Stimulated activated CD4-positive, alpha-beta T cell treated with anti-CD3 and anti-CD28 coated beads, Interleukin-15, amount 100 ng/mL, for 48 hours (primary cell): Measurements from ENCODE around the gene SCYGR4.

Experiments
- DNase-seq, 2 donors: peaks; one replicate each; pipeline ENCODE4 v3.0.0-alpha.2; 2020; ENCODE audit warnings: low read depth in 2 of 2

The SCYGR4 gene

DNA sequence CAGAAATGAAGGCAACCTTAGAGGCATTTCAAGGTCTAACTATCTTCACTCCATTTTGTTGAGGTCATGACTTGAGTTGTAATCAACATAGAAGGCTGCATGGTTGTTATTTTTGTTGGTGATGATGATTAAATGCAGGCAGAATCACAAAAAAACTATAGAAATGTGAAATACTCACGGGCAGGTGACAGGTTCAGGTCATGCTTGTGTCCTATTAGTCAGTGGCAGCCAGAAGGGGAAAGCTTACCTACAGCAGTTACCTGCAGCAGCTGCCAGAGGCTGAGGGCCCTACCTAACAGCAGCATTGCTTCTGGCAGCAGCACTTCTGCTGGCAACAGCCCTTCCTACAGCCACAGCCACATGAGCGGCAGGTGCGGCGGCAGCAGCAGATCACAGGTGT lies 3.1 kb upstream of the SCYGR4 start:
- no peak for DNase-seq

DNA sequence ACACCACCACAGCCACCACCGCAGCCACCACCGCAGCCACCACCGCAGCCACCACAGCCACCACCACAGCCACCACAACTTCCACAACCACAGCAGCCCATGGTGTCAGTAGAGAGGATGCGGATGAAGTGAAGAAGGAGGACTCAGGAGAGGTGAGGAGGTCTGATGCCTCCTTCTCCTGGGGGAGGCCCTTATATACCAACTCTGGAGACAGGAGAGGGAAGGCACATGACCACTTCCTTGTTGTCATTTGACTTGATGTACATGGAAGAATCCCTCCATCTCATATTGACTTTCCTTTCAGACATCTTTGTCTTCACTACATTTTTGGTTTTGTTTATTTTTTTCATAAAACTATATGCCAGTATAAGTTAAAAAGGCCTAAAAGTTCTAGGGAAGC lies 2.6 kb upstream of the SCYGR4 start, which contains the start of gene SCYGR3:
Gene SCYGR3, minus strand, starts transcription at position 101 of the 400 bp plus-strand sequence. Its CDS starts 0 bp downstream, at position 101.
- DNase-seq = no peak

DNA sequence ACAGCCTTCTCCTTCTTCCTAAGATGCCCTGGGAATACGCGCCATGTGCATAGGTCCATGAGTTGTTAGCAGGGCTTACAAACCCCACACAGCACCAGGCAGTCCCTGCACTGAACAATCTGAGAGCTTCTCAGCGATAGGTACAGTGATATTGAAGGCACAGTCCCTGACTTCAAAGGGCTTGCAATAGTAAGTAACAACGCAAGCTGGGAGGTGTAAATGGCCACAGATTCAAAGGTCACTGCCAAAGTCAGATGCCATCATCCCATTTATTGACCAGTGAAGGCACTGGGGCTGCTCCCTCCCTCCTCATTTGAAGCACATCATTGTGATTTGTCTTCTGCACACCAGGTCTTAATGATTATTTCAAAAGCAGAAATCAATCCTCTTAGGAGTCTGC lies 2.1 kb upstream of the SCYGR4 start:
- DNase-seq = no peak

DNA sequence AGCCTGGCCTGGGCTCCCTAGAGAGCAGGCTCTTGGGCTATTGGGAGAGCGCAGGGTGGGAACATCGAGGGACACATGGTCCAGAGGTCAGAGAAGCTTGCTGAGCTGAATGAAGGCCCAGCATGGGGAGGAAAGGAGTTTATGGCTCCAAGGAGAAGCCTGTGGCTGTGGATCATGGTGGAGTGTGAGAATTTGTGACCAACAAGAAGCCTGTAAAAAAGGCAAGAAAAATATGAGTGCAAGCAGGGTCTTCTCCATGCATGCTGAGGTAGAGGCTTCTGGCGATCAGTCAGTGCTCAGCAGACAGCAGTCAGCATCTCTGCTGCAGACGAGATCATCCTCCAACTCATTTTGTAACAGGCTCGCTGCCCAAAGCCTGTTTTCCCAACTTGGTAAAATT lies 1.4 kb upstream of the SCYGR4 start:
- no peak for DNase-seq

DNA sequence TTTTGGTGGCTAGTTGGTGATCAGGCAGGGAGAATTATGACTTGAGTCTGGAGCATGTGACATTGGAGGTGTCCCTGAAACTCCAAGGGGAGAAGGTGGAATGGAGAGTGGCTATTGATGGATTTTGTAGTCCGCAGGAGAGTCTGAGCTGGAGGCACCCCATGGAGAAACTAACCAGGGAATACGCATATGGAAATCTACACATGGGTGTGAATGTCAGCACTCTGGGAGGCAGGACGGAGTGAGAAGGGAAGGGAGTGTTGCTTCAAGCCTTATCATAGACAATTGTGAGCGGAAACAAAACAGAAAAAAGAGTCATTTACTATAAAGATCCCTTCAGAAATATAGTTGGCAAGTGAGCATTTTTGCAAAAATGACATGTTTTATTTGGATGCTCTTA lies 667 bp upstream of the SCYGR4 start:
- DNase-seq = no peak

DNA sequence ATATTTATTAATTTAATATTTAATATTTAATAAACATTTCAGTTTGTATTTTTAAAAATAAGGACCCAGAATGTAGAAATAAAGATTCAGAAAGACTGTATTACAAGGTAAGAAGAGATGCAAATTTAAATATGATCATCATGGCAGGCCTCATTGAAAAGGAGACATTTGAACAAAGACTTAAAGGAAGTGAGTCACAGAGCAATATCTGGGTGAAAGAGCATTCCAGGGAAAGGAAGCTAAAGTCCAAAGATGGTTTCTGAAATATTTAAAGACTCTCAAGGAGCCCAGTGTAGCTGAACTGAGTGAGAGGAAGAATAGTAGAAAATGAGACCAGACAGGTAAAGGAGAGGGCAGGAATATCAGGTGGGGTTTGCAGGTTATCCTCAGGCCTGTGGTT lies 5.9 kb downstream of the SCYGR4 start:
- no peak for DNase-seq

DNA sequence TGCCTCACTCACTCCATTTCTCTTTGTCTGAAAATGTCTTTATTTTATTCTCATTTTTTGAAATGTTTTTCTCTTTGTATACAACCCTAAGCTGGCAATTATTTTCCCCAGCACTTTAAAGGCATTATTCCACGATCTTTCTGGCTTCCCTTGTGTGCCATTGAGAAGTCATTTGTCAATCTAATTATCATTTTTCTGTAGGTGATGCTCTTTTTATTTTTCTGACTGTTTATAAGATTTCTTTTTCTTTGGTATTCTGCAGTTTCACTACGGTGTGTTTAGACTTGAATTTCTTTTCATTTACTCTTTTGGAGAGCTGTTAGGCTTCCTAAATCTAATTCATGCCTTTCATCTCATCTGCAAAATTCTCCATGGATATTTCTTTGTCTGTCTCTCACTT lies 8.1 kb downstream of the SCYGR4 start:
- DNase-seq = no peak

DNA sequence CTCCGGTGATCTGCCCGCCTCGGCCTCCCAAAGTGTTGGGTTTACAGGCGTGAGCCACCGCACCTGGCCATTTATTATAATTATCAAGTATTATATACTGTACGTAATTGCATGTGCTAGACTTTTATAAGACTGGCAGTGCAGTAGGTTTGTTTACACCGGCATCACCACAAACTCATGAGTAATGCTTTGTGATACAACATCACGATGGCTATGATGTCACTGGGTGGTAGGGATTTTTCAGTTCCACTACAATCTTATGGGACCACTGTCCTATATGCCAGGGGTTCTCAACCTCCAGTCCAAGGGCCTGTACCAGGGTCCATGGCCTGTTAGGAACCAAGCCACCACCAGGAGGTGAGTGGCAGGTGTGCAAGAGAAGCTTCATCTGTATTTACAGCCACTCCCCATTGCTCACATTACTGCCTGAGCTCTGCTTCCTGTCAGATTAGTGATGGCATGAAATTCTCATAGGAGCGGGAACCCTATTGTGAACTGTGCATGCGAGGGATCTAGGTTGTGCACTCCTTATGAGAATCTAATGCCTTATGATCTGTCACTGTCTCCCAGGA lies 9.4 kb downstream of the SCYGR4 start:
- no peak for DNase-seq

DNA sequence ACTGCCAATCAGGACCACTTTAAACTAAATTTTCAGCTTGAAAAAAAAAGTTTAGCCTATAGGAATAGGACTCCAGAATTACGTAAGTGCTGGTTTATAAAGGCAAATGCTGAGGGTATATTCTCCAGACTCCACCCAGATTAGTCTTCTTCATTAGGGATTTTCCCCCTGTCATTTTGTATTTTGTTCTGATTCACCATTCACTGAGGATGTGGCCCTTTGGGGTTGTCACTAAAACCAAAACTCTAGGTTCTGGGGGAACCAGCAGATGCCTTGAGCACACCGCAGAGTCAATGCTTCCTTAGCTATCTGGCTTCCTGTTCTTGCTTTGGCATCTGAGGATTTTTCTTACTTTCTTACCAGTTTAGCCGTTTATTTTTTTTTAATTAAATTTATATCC lies 10.5 kb downstream of the SCYGR4 start:
- DNase-seq = no peak

DNA sequence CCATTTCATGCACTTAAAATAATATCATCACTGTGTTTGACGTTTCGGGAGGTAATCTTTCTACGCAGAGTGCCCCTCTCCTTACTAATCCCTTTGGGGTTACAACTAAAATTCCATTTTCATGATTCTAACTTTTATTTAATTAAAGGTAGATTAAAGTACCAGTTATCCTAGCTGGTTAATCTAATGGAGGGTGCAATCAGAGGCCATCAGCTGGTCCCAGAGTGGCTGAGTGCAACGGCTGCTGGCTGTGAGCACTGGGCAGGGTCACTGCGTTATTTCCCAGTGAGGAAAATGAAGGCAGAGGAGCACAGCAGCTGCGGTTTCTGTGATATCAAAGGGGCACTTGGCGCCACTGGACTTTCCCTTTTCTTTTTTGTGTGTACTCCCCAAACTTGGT lies 12.1 kb downstream of the SCYGR4 start:
- DNase-seq = no peak

DNA sequence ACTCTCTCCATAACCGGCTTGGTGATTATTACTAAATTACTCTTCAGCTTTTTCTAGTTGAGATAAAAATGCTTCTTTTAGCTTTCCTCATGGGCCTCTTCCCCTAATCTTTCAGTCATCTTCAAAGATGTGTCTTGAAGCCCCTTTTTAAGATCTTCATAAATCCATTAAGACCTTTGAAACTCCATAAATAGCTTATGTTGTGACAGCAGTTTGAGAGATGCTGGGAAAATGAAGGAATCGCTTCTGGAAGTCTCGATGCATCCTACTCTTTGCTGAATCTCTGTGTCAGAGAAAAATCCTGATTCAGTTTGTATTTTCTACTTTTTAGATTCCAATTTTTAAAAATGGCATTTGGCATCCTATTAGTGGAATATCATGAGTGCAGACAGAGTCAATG lies 13.0 kb downstream of the SCYGR4 start:
- no peak for DNase-seq

DNA sequence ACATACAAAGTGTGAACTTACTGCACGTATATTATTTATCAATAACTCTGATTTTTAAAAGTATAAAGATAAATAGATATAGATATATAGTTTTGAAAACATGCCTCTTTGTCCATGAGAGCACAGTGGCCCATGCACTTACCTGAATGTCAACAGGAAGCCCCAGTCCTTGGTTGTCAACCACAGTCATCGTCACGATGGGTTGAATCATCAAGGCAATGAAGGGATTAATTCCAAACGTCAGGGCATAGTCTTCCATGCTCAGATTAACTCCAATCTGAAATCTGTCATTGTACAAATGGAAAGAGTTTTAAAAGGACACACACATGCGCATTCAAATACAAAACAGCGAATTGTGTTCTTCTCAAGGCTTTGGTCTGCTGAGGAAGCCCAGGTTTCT lies 15.5 kb downstream of the SCYGR4 start:
- DNase-seq = no peak

DNA sequence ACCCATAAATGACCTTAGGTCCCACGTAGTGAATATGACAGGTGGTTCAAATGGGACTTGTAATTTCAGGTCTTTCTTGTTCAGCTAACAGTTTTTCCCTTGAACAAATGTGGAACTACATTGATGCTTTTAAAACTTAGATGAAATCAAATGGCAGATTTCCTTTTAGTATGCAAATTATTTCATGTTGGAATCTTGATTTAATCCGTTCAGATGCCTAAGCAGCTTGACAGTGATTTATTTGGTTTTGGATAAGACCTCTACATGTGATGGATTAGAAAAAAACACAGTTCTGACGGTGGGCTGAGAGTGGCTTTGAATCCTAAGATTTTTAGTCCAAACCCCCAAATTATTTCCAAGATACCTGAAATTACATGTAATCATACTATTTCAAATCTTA lies 16.9 kb downstream of the SCYGR4 start:
- no peak for DNase-seq

DNA sequence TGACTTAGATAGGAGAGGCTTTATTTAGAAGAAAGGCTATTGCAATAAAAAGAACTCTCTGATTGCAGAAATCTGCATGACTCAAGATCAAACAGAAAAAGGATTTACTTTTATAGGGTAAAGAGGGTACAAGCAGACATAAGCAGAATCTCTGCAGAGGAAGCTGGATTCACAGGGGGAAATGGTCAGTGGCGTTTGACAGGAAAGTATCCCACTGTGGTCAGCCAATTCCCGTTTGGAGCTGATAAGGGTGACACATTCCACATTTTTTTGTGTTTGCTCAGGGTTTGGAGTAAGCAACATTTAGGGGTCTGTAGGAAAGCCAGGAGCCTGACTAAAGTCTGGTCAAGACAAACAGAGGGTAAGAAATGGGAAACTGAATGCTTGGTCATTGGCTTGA lies 25.4 kb downstream of the SCYGR4 start:
- no peak for DNase-seq

DNA sequence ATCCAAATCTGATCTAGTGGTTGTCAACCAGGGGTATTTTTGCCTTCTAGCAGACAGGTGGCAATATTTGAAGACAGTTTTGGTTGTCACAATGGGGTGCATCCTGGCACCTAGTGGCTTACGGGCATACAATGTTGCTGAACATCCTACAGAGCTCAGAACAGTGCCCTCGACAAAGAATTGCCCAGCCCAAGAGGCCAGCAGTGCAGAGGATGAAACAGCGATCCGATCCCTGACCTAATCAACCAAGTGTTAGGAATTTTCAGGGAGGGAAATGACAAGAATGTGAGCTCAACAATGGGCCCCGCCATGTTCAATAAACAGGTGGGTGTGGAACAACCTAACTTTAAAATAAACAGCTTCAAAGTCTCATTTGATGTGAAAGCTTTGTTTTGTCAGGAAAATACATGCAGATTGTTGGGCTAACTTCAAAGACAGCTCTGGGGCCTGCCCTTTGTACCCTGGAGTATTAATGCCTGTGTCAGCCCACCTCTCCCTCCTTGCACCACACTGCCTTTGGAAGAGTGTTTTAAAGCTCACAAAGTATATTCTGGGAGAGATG lies 26.8 kb downstream of the SCYGR4 start:
- DNase-seq = no peak

DNA sequence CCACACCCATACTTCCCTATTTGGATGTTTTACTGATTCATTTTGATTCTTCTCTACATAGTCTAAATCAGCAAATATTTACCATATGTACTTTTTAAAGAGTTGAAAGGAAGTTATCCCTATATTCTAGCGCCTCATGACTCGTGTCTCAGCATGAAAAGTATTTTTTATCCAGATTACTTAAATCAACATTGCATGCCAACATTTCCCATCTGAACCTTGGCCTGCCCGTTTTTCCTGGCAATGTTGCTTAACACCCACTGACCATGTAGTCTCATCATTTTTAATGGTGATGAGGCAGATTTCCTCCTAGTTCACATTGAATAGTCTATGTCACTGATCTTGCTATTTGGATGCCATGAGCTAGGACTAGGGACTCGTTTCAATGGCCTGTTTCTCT lies 36.1 kb downstream of the SCYGR4 start:
- no peak for DNase-seq

DNA sequence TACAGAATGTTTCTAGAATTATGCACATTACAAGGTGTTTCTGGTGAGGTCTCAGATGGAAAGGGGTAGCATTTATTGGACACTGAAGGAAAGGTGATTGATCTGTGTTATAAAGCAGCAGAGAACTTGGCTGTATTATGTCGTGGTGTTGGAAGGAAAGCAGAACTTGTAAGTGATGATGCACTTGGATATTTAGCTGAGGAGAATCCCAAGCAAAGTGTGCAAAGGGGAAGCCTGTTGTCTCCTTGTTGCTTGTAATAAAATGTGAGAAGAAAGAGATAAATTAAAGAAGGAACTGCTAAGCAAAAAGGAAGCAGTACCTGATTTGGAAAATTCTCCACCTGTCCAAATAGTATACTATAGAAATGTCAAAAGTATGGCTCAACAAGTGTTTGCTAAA lies 37.1 kb downstream of the SCYGR4 start:
- DNase-seq = no peak

DNA sequence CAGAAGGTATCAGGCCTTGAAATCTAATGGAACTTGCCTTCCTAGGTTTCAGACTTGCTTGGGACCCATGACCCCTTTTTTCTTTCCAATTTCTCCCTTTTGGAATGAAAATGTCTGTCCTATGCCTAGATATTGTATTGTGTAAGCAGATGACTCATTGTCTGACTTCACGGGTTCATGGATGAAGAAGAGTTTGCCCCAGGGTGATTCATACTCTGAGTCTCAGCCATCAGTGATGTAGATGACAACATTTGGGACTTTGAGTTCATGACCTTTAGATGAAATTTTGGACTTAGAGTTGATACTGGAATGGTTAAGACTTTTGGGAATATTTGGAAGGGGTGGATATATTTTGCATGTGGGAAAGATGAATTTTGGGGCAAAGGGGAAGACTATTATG lies 38.2 kb downstream of the SCYGR4 start:
- no peak for DNase-seq

DNA sequence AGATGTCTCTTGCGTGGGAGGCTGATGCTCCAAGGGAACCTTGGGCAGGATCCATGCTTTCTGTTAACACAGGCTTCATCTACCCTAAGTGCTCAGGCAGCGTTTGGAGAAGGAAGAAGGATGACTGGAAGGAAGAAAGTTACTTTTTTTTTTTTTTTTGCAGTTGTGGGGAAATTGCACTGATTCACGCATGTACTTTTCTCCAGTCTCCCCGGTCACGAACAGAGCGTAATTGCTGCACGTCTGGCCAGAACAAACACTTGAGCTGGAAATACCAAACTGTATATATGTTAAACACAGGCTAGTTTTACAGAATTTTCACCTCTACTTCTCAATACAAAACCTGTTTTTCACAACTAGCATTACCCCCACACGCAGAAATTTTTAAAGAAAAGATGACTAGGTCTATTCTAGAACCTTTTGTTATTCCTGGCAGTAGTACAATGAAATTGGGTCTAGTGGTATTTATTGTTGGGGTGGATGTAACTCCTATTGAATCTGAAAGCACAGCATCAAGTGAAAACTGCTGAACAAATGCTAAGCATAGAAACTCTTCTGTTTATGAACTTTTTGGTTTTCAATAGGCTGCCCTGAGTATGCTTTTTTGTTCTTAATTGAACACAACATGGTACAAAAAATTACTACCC lies 40.0 kb downstream of the SCYGR4 start:
- no peak for DNase-seq

DNA sequence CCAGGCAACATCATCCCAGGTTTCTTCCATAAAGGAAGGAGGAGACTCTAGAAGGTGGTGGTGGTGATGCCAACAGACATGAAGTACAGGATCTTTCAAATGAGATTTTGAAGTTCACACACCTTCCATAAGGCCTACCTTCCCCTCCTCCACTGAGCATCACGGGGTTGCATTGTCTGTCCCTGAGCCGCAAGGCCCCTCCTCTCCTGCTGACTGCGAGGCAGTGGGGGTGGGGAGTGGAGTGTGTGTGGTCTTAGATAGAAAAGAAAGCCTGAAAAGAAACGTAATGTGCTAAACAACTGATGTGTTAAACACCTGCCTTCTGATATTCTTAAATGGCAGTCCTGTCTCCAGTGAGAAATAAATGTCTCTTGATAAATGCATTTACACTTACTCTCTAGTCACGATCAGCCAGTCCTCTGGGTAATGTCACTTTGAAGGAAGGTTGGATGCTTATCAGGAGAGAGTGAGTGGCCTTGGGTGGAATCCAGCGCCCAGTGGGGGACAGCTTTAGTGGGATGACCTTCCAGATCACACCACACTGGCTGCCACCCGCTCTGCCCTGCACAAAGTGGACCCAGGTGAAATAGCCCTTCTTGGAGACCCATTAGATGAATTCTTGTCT lies 43.8 kb downstream of the SCYGR4 start:
- DNase-seq = no peak

DNA sequence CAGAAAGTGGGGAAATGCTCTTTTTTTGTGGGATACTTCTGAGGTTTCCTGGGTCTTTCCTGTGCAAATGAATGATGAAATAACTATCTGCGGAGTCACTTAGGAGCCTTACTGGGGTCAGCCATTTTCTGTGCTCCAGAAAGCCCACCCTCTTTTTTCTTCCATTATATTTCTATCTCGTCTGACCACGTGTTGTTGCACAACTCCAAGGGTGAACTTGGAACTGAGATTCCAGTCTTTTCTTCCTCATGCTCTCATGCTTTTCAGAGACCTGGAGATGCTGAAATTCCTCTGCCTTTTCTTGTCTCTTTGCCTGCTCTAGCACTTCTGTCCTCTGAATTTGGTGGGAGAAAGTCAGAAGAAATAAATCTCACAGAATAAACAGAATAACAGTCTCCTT lies 44.5 kb downstream of the SCYGR4 start:
- no peak for DNase-seq

DNA sequence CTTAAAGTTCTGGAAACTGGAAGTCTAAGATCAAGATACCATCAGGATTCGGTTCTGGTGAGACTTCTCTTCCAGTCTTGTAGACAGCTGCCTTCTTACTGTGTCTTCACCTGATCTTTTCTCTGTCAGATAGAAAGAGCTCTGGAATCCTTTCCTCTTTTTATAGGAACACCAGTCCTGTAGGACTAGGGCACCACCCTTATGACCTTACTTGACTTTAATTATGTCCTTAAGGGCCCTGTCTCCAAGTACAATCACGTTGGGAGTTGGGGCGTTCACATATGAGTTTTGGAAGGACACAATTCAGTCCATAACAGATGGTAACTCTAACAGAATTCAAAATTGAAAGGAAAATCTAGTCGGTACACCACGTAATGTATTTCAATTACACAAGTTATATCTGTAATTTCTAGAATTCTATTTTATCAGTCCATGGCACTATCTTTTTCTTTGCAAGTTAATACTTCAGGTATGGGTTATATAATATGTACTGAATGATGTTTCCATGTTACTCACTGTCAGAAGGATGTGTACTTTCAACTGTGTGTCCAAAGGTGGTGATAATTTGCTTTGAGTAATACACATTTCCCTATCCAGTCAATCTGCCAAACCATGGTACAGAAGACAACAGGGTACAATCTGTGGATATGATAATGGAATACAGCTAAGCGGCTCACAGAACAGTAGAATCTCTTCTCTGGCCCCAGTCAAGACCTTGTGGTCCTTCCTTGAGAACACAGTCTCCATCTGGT lies 48.1 kb downstream of the SCYGR4 start:
- DNase-seq = no peak
